OCI-LY7 (cell line): ENCODE data around the gene NSRP1. TPM values are rescaled to one million over a fixed set of nuclear protein-coding genes. Genes with fewer than 3 reads are reported as not detected.
"Not testable (repeated sequence)": the region's sequence is repeated elsewhere in the genome, so short reads cannot be mapped to it uniquely, and the experiment has no call there.

Experiments used
- BruUV-seq: library from RNA; stranded (reverse); fragments of 400-500 nt; replicated peaks from 2 replicates; lab custom pipeline; 2021; lab: Mats Ljungman, UMichigan
- CTCF ChIA-PET: fragments of 300-600 bp; sonication (Branson Sonifier 250); formaldehyde crosslinking; loops from one replicate; lab custom pipeline; 2022; ENCODE audit warnings: antibody characterized with exemption; ENCODE audit not compliant: unreplicated experiment; lab: Charles Lee
- POLR2A ChIA-PET: fragments of 300-600 bp; sonication (Branson Sonifier 250); formaldehyde crosslinking; loops from one replicate; lab custom pipeline; 2022; ENCODE audit warnings: antibody characterized with exemption; lab: Charles Lee
- DNase-seq: peaks from one replicate; pipeline ENCODE4 v3.0.0-alpha.2; 2015; ENCODE audit warnings: low spot score
- H2AFZ ChIP-seq: fragments of 200-600 bp; sonication (generic), shearing (Covaris generic); 2 replicates; pipeline ENCODE4 v1.6.1; 2014; ENCODE audit warnings: mild to moderate bottlenecking, antibody characterized with exemption, low read length, moderate library complexity
- H3K27ac ChIP-seq: fragments of 200-600 bp; sonication (generic); 2 replicates; pipeline ENCODE4 v1.5.1; 2014; ENCODE audit warnings: mixed run types, low read depth, mild to moderate bottlenecking, moderate library complexity, low read length, inconsistent platforms; ENCODE audit not compliant: poor library complexity, severe bottlenecking
- H3K36me3 ChIP-seq: fragments of 200-600 bp; sonication (generic); 2 replicates; pipeline ENCODE4 v1.6.1; 2014; ENCODE audit warnings: mild to moderate bottlenecking, antibody characterized with exemption, low read length, moderate library complexity, mixed read lengths; ENCODE audit not compliant: insufficient read depth
- H3K4me1 ChIP-seq: fragments of 200-600 bp; sonication (generic); 2 replicates; pipeline ENCODE4 v1.5.1; 2014; ENCODE audit warnings: mild to moderate bottlenecking, low read length; ENCODE audit not compliant: insufficient read depth, poor library complexity, severe bottlenecking
- H3K4me2 ChIP-seq: fragments of 200-600 bp; sonication (generic); 2 replicates; pipeline ENCODE4 v1.6.1; 2014; ENCODE audit warnings: mild to moderate bottlenecking, low read length
- H3K4me3 ChIP-seq: fragments of 200-600 bp; sonication (generic); 2 replicates; pipeline ENCODE4 v1.5.1; 2014; ENCODE audit warnings: mild to moderate bottlenecking, low read depth, low read length; ENCODE audit not compliant: poor library complexity, severe bottlenecking
- H3K79me2 ChIP-seq: fragments of 200-600 bp; sonication (generic); 2 replicates; pipeline ENCODE4 v1.6.1; 2016; ENCODE audit warnings: low read depth, mild to moderate bottlenecking, low read length, moderate library complexity, mixed read lengths; ENCODE audit not compliant: insufficient read depth
- H3K9me2 ChIP-seq: fragments of 200-600 bp; sonication (generic); 2 replicates; pipeline ENCODE4 v1.6.1; 2016; ENCODE audit warnings: mild to moderate bottlenecking, low read length, mixed read lengths; ENCODE audit not compliant: insufficient read depth
- H3K9me3 ChIP-seq: fragments of 200-600 bp; sonication (generic); 2 replicates; pipeline ENCODE4 v1.6.1; 2014; ENCODE audit warnings: mild to moderate bottlenecking, mixed run types, low read length, mixed read lengths
- H4K20me1 ChIP-seq: fragments of 200-600 bp; sonication (generic); 2 replicates; pipeline ENCODE4 v1.6.1; 2014; ENCODE audit warnings: mild to moderate bottlenecking, antibody characterized with exemption, low read length, moderate library complexity, mixed read lengths; ENCODE audit not compliant: insufficient read depth
- EZH2phosphoT487 ChIP-seq: fragments of 200-600 bp; sonication (generic); IDR thresholded peaks from 2 replicates; pipeline ENCODE4 v1.6.1; 2018; ENCODE audit warnings: low read depth, borderline replicate concordance, mild to moderate bottlenecking, mixed run types, antibody characterized with exemption, low read length, moderate library complexity, mixed read lengths
- intact Hi-C: fragments of 100-400 bp; cut with micrococcal nuclease; formaldehyde crosslinking; loops from one replicate; pipeline ENCODE4 v1.10.0; 2022; ENCODE audit not compliant: unreplicated experiment
- total RNA-seq, 2 experiments: library from RNA; depleted of rRNA in 1 of 2; stranded (reverse); fragments of >200 nt in 1 of 2; shearing (Covaris generic) in 1 of 2; gene quantifications; 2 replicates each; pipeline ENCODE4 v1.2.3, GENCODE V29; 2014 to 2022
- TF ChIP-seq, protein P1 (sequence below): fragments of 200-600 bp; sonication (generic); conservative IDR thresholded peaks from 2 replicates; pipeline ENCODE4 v1.5.1; 2014; ENCODE audit warnings: mild to moderate bottlenecking, antibody characterized with exemption, low read length, moderate library complexity, mixed read lengths

Gene NSRP1
- total RNA-seq, 2 experiments from 2014 or later: 18.6 to 44.1 TPM

DNA sequence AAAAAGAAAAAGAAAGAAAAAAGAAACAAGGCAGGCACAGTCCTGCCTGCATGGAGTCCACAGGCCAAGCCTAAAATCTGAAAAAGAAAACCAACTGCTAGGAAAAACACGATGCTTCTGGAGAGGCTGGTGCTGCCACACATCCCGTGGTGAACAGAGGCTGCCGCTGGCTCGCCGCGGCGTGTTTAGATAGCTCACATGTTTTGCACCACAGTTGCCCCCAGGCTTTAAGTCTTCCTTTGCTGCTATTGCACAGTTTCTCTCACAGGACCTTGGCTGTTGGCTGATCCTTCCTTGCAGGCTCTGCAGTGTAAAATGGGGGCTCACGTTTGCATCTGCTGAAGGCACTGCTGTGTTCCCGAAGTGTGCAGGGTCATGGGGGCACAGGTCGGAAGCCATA is 110.3 kb downstream of the NSRP1 start:
- intact Hi-C loops: no loop called here
- no peak overlapping the region for H3K27ac ChIP-seq
- H2AFZ ChIP-seq: no peak overlapping the region
- no peaks in the 10 kb centered on the region for H3K36me3 ChIP-seq
- TF ChIP-seq EZH2phosphoT487: no peak
- TF ChIP-seq, protein P1, sequence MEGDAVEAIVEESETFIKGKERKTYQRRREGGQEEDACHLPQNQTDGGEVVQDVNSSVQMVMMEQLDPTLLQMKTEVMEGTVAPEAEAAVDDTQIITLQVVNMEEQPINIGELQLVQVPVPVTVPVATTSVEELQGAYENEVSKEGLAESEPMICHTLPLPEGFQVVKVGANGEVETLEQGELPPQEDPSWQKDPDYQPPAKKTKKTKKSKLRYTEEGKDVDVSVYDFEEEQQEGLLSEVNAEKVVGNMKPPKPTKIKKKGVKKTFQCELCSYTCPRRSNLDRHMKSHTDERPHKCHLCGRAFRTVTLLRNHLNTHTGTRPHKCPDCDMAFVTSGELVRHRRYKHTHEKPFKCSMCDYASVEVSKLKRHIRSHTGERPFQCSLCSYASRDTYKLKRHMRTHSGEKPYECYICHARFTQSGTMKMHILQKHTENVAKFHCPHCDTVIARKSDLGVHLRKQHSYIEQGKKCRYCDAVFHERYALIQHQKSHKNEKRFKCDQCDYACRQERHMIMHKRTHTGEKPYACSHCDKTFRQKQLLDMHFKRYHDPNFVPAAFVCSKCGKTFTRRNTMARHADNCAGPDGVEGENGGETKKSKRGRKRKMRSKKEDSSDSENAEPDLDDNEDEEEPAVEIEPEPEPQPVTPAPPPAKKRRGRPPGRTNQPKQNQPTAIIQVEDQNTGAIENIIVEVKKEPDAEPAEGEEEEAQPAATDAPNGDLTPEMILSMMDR: no peak
- no peaks in the 10 kb centered on the region for H3K9me2 ChIP-seq
- ChIA-PET CTCF (interaction anchor here (0.6 kb wide), 1 partner anchor 225 kb away, joined by 3 read pairs; no protein-coding TSS in a partner anchor), POLR2A (no interaction called here)
- no peaks in the 10 kb centered on the region for H3K9me3 ChIP-seq
- H3K79me2 ChIP-seq: no peaks in the 10 kb centered on the region
- no peaks in the 10 kb centered on the region for H4K20me1 ChIP-seq
- BruUV-seq: no TSS peak
- no peak overlapping the region for H3K4me3 ChIP-seq
- DNase-seq: no peak
- no peaks in the 10 kb centered on the region for H3K4me1 ChIP-seq
- H3K4me2 ChIP-seq: no peak overlapping the region

DNA sequence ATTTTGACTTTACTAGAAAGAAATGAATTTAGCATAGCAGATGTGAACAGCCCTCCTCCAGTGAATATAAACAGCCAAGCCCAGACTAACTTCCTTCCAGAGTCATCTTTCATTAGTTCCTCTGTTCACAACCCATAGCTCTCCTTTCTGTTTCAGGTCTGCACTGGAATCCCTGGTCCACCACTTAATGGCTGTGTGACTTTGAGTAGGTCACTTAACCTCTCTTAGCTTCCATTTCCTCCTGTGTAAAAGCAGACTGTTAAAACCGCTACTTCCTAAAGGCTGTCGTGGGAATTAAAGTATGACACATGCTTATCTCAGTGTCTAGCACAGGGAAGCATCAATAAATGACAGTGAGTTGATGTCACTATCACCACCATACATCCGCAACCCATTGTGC is 111.4 kb downstream of the NSRP1 start:
- BruUV-seq: no TSS peak
- Histone ChIP-seq H3K4me2 (no peak overlapping the region), H3K36me3 (no peaks in the 10 kb centered on the region), H3K27ac (no peak overlapping the region), H3K79me2 (no peaks in the 10 kb centered on the region), H4K20me1 (no peaks in the 10 kb centered on the region), H3K4me1 (no peaks in the 10 kb centered on the region), H2AFZ (no peak overlapping the region), H3K9me2 (no peaks in the 10 kb centered on the region), H3K9me3 (no peaks in the 10 kb centered on the region), H3K4me3 (no peak overlapping the region)
- intact Hi-C loops: no loop called here
- ChIA-PET CTCF (no interaction called here), POLR2A (no interaction called here)
- TF ChIP-seq EZH2phosphoT487: no peak
- TF ChIP-seq, protein P1: no peak
- no peak for DNase-seq

DNA sequence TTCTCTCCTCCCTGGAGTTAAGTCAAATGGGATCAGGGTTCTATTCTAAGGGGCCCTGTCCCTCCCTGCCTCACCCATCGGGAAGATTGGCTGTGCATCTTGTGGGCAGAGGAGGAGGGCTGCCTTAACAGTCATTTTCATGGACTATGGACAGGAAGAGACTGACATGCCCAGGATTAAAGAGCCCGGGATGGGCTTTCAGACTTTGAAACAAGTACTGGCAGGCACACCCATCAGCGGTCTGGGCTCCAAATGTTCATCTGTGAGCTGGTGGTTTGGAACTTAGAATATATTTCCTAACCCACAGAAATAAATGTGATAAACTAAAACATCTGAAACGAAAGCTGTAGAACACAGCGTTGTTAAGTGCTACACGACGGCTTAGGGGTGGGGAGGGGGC is 112.4 kb downstream of the NSRP1 start:
- Histone ChIP-seq H3K9me2 (no peaks in the 10 kb centered on the region), H2AFZ (no peak overlapping the region), H3K9me3 (no peaks in the 10 kb centered on the region), H3K27ac (no peak overlapping the region), H4K20me1 (no peaks in the 10 kb centered on the region), H3K4me2 (no peak overlapping the region), H3K4me3 (no peak overlapping the region), H3K4me1 (no peaks in the 10 kb centered on the region), H3K36me3 (no peaks in the 10 kb centered on the region), H3K79me2 (no peaks in the 10 kb centered on the region)
- POLR2A ChIA-PET: interaction anchor here (0.6 kb wide), 2 partner anchors 24 to 47 kb away, joined by 4 read pairs; no protein-coding TSS in a partner anchor
- no peak for DNase-seq
- CTCF ChIA-PET: no interaction called here
- intact Hi-C loops: no loop called here
- BruUV-seq: no TSS peak
- TF ChIP-seq, protein P1: no peak
- TF ChIP-seq EZH2phosphoT487: no peak

DNA sequence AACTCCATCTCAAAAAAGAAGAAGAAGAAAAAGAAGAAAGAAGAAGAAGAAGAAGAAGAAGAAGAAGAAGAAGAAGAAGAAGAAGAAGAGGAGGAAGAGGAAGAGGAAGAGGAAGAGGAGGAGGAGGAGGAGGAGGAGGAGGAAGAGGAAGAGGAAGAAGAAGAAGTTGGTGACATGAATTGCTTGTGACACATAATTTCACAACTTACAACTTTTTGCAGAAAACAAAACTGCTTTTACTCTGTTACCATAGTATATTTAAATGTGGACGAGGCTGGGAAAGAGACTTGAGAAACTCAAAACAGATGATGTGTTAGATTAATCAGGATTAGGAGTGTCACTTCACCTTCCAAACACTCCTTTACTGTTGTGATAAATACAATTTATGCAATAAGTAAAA is 113.4 kb downstream of the NSRP1 start:
- H3K4me1 ChIP-seq, H3K4me3 ChIP-seq, H3K27ac ChIP-seq, H3K9me2 ChIP-seq, H3K36me3 ChIP-seq, BruUV-seq, H3K4me2 ChIP-seq, H3K79me2 ChIP-seq, H3K9me3 ChIP-seq, CTCF ChIA-PET, H4K20me1 ChIP-seq, DNase-seq, H2AFZ ChIP-seq: not testable (repeated sequence)
- POLR2A ChIA-PET: interaction anchor here (0.6 kb wide), 1 partner anchor 359 kb away, joined by 3 read pairs; no protein-coding TSS in a partner anchor
- intact Hi-C loops: loop anchor here (10.0 kb wide), 1 partner anchor 125 kb away; no protein-coding TSS in a partner anchor
